H9 (cell line): ENCODE results near the gene STX10. TPM values are rescaled to one million over a fixed set of nuclear protein-coding genes. Genes with fewer than 3 reads are reported as not detected.

Source experiments
- DNase-seq: peaks from one replicate; pipeline ENCODE4 v3.0.0-alpha.2; 2017
- H2AFZ ChIP-seq: one replicate; pipeline ENCODE4 v1.6.1; 2013; ENCODE audit warnings: mild to moderate bottlenecking, low read length, control low read depth, moderate library complexity
- H2AK5ac ChIP-seq: 2 replicates; pipeline ENCODE4 v1.6.1; 2013; ENCODE audit warnings: low read length, control low read depth, mixed read lengths; ENCODE audit not compliant: insufficient read length
- H2BK120ac ChIP-seq: one replicate; pipeline ENCODE4 v1.6.1; 2013; ENCODE audit warnings: low read depth, mild to moderate bottlenecking, low read length, control low read depth, inconsistent platforms; ENCODE audit not compliant: poor library complexity, severe bottlenecking
- H2BK12ac ChIP-seq: 2 replicates; pipeline ENCODE4 v1.6.1; 2013; ENCODE audit warnings: low read length, control low read depth, mixed read lengths, low read depth; ENCODE audit not compliant: insufficient read length
- H2BK15ac ChIP-seq: 2 replicates; pipeline ENCODE4 v1.6.1; 2013; ENCODE audit warnings: low read depth, low read length, control low read depth
- H2BK20ac ChIP-seq: one replicate; pipeline ENCODE4 v1.6.1; 2013; ENCODE audit warnings: low read depth, mild to moderate bottlenecking, low read length, control low read depth, inconsistent platforms; ENCODE audit not compliant: poor library complexity, severe bottlenecking
- H2BK5ac ChIP-seq: 2 replicates; pipeline ENCODE4 v1.6.1; 2013; ENCODE audit warnings: low read length, control low read depth, mixed read lengths; ENCODE audit not compliant: insufficient read length
- H3K14ac ChIP-seq: 2 replicates; pipeline ENCODE4 v1.6.1; 2013; ENCODE audit warnings: low read length, control low read depth; ENCODE audit not compliant: insufficient read depth
- H3K18ac ChIP-seq: 2 replicates; pipeline ENCODE4 v1.6.1; 2013; ENCODE audit warnings: low read depth, mild to moderate bottlenecking, mixed read lengths, low read length, control low read depth; ENCODE audit not compliant: insufficient read length
- H3K23ac ChIP-seq: 2 replicates; pipeline ENCODE4 v1.6.1; 2013; ENCODE audit warnings: low read length, control low read depth, mixed read lengths, low read depth; ENCODE audit not compliant: insufficient read length
- H3K23me2 ChIP-seq: 2 replicates; pipeline ENCODE4 v1.6.1; 2013; ENCODE audit warnings: low read depth, mild to moderate bottlenecking, mixed read lengths, low read length, control low read depth; ENCODE audit not compliant: insufficient read length, poor library complexity, severe bottlenecking
- H3K27ac ChIP-seq: 2 replicates; pipeline ENCODE4 v1.5.1; 2013; ENCODE audit warnings: low read length, control low read depth, mixed read lengths, low read depth; ENCODE audit not compliant: insufficient read length
- H3K27me3 ChIP-seq: 2 replicates; pipeline ENCODE4 v1.6.1; 2013; ENCODE audit warnings: low read length, control low read depth, inconsistent platforms; ENCODE audit not compliant: insufficient read depth
- H3K4ac ChIP-seq: 2 replicates; pipeline ENCODE4 v1.6.1; 2013; ENCODE audit warnings: low read depth, mild to moderate bottlenecking, control low read depth, inconsistent platforms, low read length, moderate library complexity
- H3K4me1 ChIP-seq: 2 replicates; pipeline ENCODE4 v1.6.1; 2013; ENCODE audit warnings: low read length, control low read depth, inconsistent platforms; ENCODE audit not compliant: insufficient read depth
- H3K4me2 ChIP-seq: 2 replicates; pipeline ENCODE4 v1.6.1; 2013; ENCODE audit warnings: low read length, control low read depth, mixed read lengths; ENCODE audit not compliant: insufficient read length, insufficient read depth
- H3K56ac ChIP-seq: 2 replicates; pipeline ENCODE4 v1.6.1; 2013; ENCODE audit warnings: low read depth, mild to moderate bottlenecking, mixed read lengths, low read length, control low read depth; ENCODE audit not compliant: insufficient read length
- H3K79me1 ChIP-seq: 2 replicates; pipeline ENCODE4 v1.6.1; 2013; ENCODE audit warnings: low read depth, mild to moderate bottlenecking, moderate library complexity, low read length, control low read depth, inconsistent platforms; ENCODE audit not compliant: insufficient read depth, poor library complexity, severe bottlenecking
- H3K79me2 ChIP-seq: 2 replicates; pipeline ENCODE4 v1.6.1; 2013; ENCODE audit warnings: low read length, control low read depth, inconsistent platforms; ENCODE audit not compliant: insufficient read depth
- H3K9ac ChIP-seq: 2 replicates; pipeline ENCODE4 v1.6.1; 2013; ENCODE audit warnings: low read length, control low read depth, mixed read lengths; ENCODE audit not compliant: insufficient read length; ENCODE audit errors: extremely low read depth
- H3K9me3 ChIP-seq: one replicate; pipeline ENCODE4 v1.6.1; 2013; ENCODE audit warnings: low read depth, low read length, inconsistent platforms; ENCODE audit not compliant: control insufficient read depth
- H3T11ph ChIP-seq: one replicate; pipeline ENCODE4 v1.6.1; 2013; ENCODE audit warnings: mild to moderate bottlenecking, low read length, control low read depth, inconsistent platforms
- H4K20me1 ChIP-seq: one replicate; pipeline ENCODE4 v1.6.1; 2013; ENCODE audit not compliant: control insufficient read depth, insufficient read length, insufficient read depth
- H4K5ac ChIP-seq: 2 replicates; pipeline ENCODE4 v1.6.1; 2013; ENCODE audit warnings: low read depth, mild to moderate bottlenecking, mixed read lengths, low read length, control low read depth; ENCODE audit not compliant: insufficient read length
- H4K8ac ChIP-seq: replicated peaks from 2 replicates; pipeline ENCODE4 v1.6.1; 2013; ENCODE audit warnings: low read length, control low read depth, mixed read lengths, low read depth; ENCODE audit not compliant: insufficient read length
- H4K91ac ChIP-seq: 2 replicates; pipeline ENCODE4 v1.6.1; 2013; ENCODE audit warnings: low read depth, mild to moderate bottlenecking, moderate library complexity, mixed read lengths, low read length, control low read depth; ENCODE audit not compliant: insufficient read length
- H3K27ac Mint-ChIP-seq, 3 experiments: 2 replicates in 2 of 3; 3 replicates in 1 of 3; pipeline ENCODE4 v1.8.0; 2020 to 2021; ENCODE audit warnings: mixed read lengths in 3 of 3, mild to moderate bottlenecking in 1 of 3, moderate library complexity in 1 of 3
- H3K27me3 Mint-ChIP-seq: 2 replicates; pipeline ENCODE4 v1.8.0; 2021; ENCODE audit warnings: low read depth, mild to moderate bottlenecking, moderate library complexity, mixed read lengths
- H3K36me3 Mint-ChIP-seq, 3 experiments: 2 replicates in 2 of 3; 3 replicates in 1 of 3; pipeline ENCODE4 v1.8.0; 2020 to 2021; ENCODE audit warnings: low read depth in 3 of 3, mixed read lengths in 3 of 3; ENCODE audit not compliant: insufficient read depth in 1 of 3
- H3K4me1 Mint-ChIP-seq, 2 experiments: 2 replicates each; pipeline ENCODE4 v1.8.0; 2020; ENCODE audit warnings: mixed read lengths in 2 of 2
- H3K4me3 Mint-ChIP-seq, 2 experiments: 2 replicates in 1 of 2; 3 replicates in 1 of 2; pipeline ENCODE4 v1.8.0; 2020 to 2021; ENCODE audit warnings: mild to moderate bottlenecking in 2 of 2, mixed read lengths in 2 of 2, moderate library complexity in 1 of 2
- H3K9me3 Mint-ChIP-seq, 2 experiments: 2 replicates in 1 of 2; 3 replicates in 1 of 2; pipeline ENCODE4 v1.8.0; 2020; ENCODE audit warnings: mild to moderate bottlenecking in 2 of 2, mixed read lengths in 2 of 2, moderate library complexity in 1 of 2
- WGBS: extraction: QIAGEN DNeasy Blood & Tissue Kit; methylation state at CpG from one replicate; pipeline ENCODE4 v1.1.7; 2013; ENCODE audit warnings: missing lambda C conversion rate, low lambda C conversion rate, mixed read lengths; ENCODE audit not compliant: insufficient read length; ENCODE audit errors: extremely low coverage; 5-methylcytosine and 5-hydroxymethylcytosine counted together
- total RNA-seq: library from RNA; stranded (reverse); gene quantifications from 2 replicates; pipeline ENCODE4 v1.2.1, GENCODE V29; 2021
- TF ChIP-seq, protein P1 (sequence below): fragments of 200-600 bp; sonication (generic); conservative IDR thresholded peaks from 3 replicates; pipeline ENCODE4 v1.8.0; 2021; ENCODE audit warnings: antibody characterized with exemption, mild to moderate bottlenecking

STX10 gene
- total RNA-seq, 1 experiment from 2014 or later, result 39.4 TPM

DNA sequence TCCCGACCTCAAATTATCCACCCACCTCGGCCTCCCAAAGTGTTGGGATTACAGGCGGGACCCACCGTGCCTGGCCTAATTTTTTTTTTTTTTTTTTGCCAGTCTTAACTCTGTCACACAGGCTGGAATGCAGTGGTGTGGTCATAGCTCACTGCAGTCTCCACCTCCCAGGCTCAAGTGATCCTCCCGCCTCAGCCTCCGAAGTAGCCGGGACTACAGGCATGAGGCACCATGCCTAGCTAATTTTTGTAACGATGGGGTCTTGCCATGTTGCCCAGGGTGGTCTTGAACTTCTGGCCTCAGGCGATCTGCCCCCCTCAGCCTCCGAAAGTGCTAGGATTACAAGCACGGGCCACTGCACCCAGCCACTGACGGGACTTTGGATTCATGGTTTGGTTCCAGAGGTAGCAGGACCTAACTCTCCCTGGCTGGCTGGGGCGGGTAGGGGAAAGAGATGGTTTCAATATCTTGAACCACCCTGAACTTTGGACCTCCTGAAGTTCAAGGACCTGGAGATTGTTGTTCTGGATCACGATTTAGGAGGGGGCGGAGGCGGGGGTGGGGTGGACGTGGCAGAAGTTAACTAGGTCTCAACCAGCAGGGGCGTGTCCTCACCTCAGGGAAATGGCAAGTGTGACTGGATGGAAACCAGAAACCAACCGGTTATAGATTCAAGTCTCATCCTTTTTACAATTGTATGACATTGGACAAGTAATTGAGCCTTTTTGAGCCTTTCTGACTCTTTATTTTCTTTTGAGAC, 40.8 kb upstream of the STX10 start:
- H4K20me1 ChIP-seq, result no peaks in the 10 kb centered on the region
- DNase-seq, result no peak

More for the DNA sequence above, 40.8 kb upstream of the STX10 start:
- Histone ChIP-seq H2BK12ac (no peak overlapping the region), H3T11ph (no peak overlapping the region), H3K27ac (no peak overlapping the region), H3K18ac (no peak overlapping the region), H3K27me3 (no peaks in the 10 kb centered on the region), H4K8ac (no peak overlapping the region), H2BK5ac (no peak overlapping the region), H3K56ac (no peak overlapping the region), H3K4ac (no peak overlapping the region), H3K4me1 (no peaks in the 10 kb centered on the region), H2BK120ac (no peak overlapping the region), H3K4me2 (no peak overlapping the region), H3K23me2 (no peaks in the 10 kb centered on the region), H3K9me3 (no peaks in the 10 kb centered on the region), H4K91ac (no peak overlapping the region), H2BK15ac (no peak overlapping the region), H3K23ac (no peak overlapping the region), H2BK20ac (no peak overlapping the region), H3K79me2 (no peaks in the 10 kb centered on the region), H2AFZ (no peak overlapping the region), H3K9ac (no peak overlapping the region), H4K5ac (no peak overlapping the region), H3K79me1 (no peaks in the 10 kb centered on the region), H3K14ac (no peak overlapping the region), H2AK5ac (no peak overlapping the region)
- no CpG with 5 or more reads among the region's 19 CpGs for WGBS
- Mint-ChIP-seq H3K4me3 (no peak overlapping the region), H3K27me3 (no peaks in the 10 kb centered on the region), H3K36me3 (peaks cover 0 to 1% (median 0%) of the 10 kb centered on the region in 3 experiments; a peak in 2 of 7 replicates), H3K27ac (no peak overlapping the region), H3K9me3 (no peaks in the 10 kb centered on the region), H3K4me1 (no peaks in the 10 kb centered on the region)
- TF ChIP-seq, protein P1, sequence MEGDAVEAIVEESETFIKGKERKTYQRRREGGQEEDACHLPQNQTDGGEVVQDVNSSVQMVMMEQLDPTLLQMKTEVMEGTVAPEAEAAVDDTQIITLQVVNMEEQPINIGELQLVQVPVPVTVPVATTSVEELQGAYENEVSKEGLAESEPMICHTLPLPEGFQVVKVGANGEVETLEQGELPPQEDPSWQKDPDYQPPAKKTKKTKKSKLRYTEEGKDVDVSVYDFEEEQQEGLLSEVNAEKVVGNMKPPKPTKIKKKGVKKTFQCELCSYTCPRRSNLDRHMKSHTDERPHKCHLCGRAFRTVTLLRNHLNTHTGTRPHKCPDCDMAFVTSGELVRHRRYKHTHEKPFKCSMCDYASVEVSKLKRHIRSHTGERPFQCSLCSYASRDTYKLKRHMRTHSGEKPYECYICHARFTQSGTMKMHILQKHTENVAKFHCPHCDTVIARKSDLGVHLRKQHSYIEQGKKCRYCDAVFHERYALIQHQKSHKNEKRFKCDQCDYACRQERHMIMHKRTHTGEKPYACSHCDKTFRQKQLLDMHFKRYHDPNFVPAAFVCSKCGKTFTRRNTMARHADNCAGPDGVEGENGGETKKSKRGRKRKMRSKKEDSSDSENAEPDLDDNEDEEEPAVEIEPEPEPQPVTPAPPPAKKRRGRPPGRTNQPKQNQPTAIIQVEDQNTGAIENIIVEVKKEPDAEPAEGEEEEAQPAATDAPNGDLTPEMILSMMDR, result no peak
